GM18505 (cell line): ENCODE results near the gene IL1F10.
"Not testable (repeated sequence)": the region's sequence is repeated elsewhere in the genome, so short reads cannot be mapped to it uniquely, and the experiment has no call there.

Experiments used
- ATAC-seq: cut with Tn5 transposase; IDR thresholded peaks from one replicate; pipeline ENCODE4 v1.9.1; 2021; ENCODE audit not compliant: unreplicated experiment
- POLR2A ChIP-seq: IDR thresholded peaks from 4 replicates; pipeline ENCODE4 v1.6.1; 2011; ENCODE audit warnings: borderline replicate concordance; ENCODE audit not compliant: insufficient read depth, insufficient read length; ENCODE audit errors: extremely low read depth

Gene IL1F10

GRCh38 chr2:113079131-113079530, 11.4 kb downstream of the IL1F10 start:
- no peak for TF ChIP-seq POLR2A
- ATAC-seq: no peak

GRCh38 chr2:113080134-113080533, 12.4 kb downstream of the IL1F10 start:
- no peak for TF ChIP-seq POLR2A
- ATAC-seq: no peak

GRCh38 chr2:113081488-113082210, 13.9 kb downstream of the IL1F10 start:
- TF ChIP-seq POLR2A: no peak
- ATAC-seq: no peak

GRCh38 chr2:113083296-113083695, 15.5 kb downstream of the IL1F10 start:
- ATAC-seq: no peak
- no peak for TF ChIP-seq POLR2A

GRCh38 chr2:113084249-113085000, 16.7 kb downstream of the IL1F10 start:
- ATAC-seq: no peak
- TF ChIP-seq POLR2A: no peak

GRCh38 chr2:113085542-113085941, 17.8 kb downstream of the IL1F10 start:
- ATAC-seq: no peak
- no peak for TF ChIP-seq POLR2A

GRCh38 chr2:113088213-113088992, 20.6 kb downstream of the IL1F10 start:
- no peak for ATAC-seq
- TF ChIP-seq POLR2A: no peak

GRCh38 chr2:113089916-113090315, 22.1 kb downstream of the IL1F10 start:
- ATAC-seq: no peak
- no peak for TF ChIP-seq POLR2A

GRCh38 chr2:113091231-113091896, 23.6 kb downstream of the IL1F10 start:
- no peak for ATAC-seq
- TF ChIP-seq POLR2A: no peak

GRCh38 chr2:113092864-113093612, 25.3 kb downstream of the IL1F10 start:
- ATAC-seq: no peak
- TF ChIP-seq POLR2A: no peak

- ATAC-seq: no peak
- no peak for TF ChIP-seq POLR2A
These were observed 25.8 kb downstream of the IL1F10 start for GRCh38 chr2:113093613-113093977.

- ATAC-seq: not testable (repeated sequence)
These were observed 28.5 kb downstream of the IL1F10 start for GRCh38 chr2:113096306-113096705.

- not testable (repeated sequence) for ATAC-seq
These were observed 29.3 kb downstream of the IL1F10 start for GRCh38 chr2:113096842-113097618.

GRCh38 chr2:113098041-113098440, 30.3 kb downstream of the IL1F10 start:
- no peak for ATAC-seq
- TF ChIP-seq POLR2A: no peak
